NT2/D1 (cell line): Measurements from ENCODE around the gene SRPK2.

Experiments
- SUZ12 ChIP-seq: IDR thresholded peaks from 2 replicates; pipeline ENCODE4 v1.6.1; 2011; ENCODE audit not compliant: insufficient read length, insufficient read depth; ENCODE audit errors: extremely low read depth
- YY1 ChIP-seq: IDR thresholded peaks from 2 replicates; pipeline ENCODE4 v1.6.1; 2011; ENCODE audit not compliant: insufficient read length, insufficient read depth
- ZNF274 ChIP-seq: IDR thresholded peaks from 2 replicates; pipeline ENCODE4 v1.6.1; 2011; ENCODE audit warnings: mild to moderate bottlenecking, low read depth, low read length

GRCh38 chr7:105177026-105177425, 211.7 kb downstream of the SRPK2 start:
- no peak for TF ChIP-seq ZNF274
- no peak for TF ChIP-seq YY1
- TF ChIP-seq SUZ12, result no peak
